Measurements from ENCODE around the gene GFER. TPM values are rescaled to one million over a fixed set of nuclear protein-coding genes. Genes with fewer than 3 reads are reported as not detected.

The GFER gene
- total RNA-seq, 4 donors from 2014 or later, result 29.9 to 117 (median 64.3) TPM

GRCh38 chr16:1991948-1992703, 8.1 kb downstream of the GFER start:
- in situ Hi-C loops (cut with MboI; ENCODE audit: low pct_ligation_motif_present in 1 of 4, low pct_unique_long_range_greater_than_20kb in 1 of 4, low sequenced_read_pairs in 3 of 4), result no loop called here
- H3K9me3 ChIP-seq, result no peaks in the 10 kb centered on the region
- WGBS, 2 donors (ENCODE audit: low coverage in 1 of 2), result 30% methylated on average over 34 of the region's 96 CpGs; no CpG with 5 or more reads in 1 of the 2 donors
- H3K27me3 ChIP-seq, result peaks cover 34% of the 10 kb centered on the region
- peak; percentile 97 for DNase-seq
- peak overlapping the region; percentile 8 to 52 (median 22) for H3K4me3 ChIP-seq
- intact Hi-C loops (cut with DNase I; ENCODE audit: low total_unique reads), result no loop called here
- no peaks in the 10 kb centered on the region for H3K36me3 ChIP-seq
- peaks cover 7 to 31% (median 25%) of the 10 kb centered on the region in 4 donors for H3K4me1 ChIP-seq
- H3K27ac ChIP-seq, result peak overlapping the region; percentile 63 to 83 (median 76)
- TF ChIP-seq POLR2A (IDR thresholded peaks at IDR 0.05) (peak; percentile 72), CTCF (IDR thresholded peaks at IDR 0.05) (no peak), EP300 (IDR thresholded peaks at IDR 0.05; ENCODE audit: low read depth) (no peak), POLR2AphosphoS5 (IDR thresholded peaks at IDR 0.05) (peak; percentile 68 to 87 (median 83))

- H3K36me3 ChIP-seq, result peaks cover 0 to under 1% (median 0%) of the 10 kb centered on the region in 4 donors
- H3K27ac ChIP-seq, result peak overlapping the region in 1 of 4 donors; percentile 6
- in situ Hi-C loops (cut with MboI; ENCODE audit: low pct_ligation_motif_present in 1 of 4, low pct_unique_long_range_greater_than_20kb in 1 of 4, low sequenced_read_pairs in 3 of 4), result no loop called here
- WGBS, 2 donors (ENCODE audit: low coverage in 1 of 2), result 61% methylated on average over 31 of the region's 50 CpGs; no CpG with 5 or more reads in 1 of the 2 donors
- peaks cover 34% of the 10 kb centered on the region for H3K27me3 ChIP-seq
- DNase-seq, result no peak
- no peaks in the 10 kb centered on the region for H3K9me3 ChIP-seq
- intact Hi-C loops (cut with DNase I; ENCODE audit: low total_unique reads), result no loop called here
- H3K4me1 ChIP-seq, result peaks cover 7 to 31% (median 25%) of the 10 kb centered on the region in 4 donors
- peak overlapping the region in 1 of 4 donors; percentile 52 for H3K4me3 ChIP-seq
- no peak for TF ChIP-seq POLR2A (IDR thresholded peaks at IDR 0.05)
- no peak for TF ChIP-seq EP300 (IDR thresholded peaks at IDR 0.05; ENCODE audit: low read depth)
- no peak for TF ChIP-seq CTCF (IDR thresholded peaks at IDR 0.05)
- no peak for TF ChIP-seq POLR2AphosphoS5 (IDR thresholded peaks at IDR 0.05)
Observed at GRCh38 chr16:1992704-1993317, 8.8 kb downstream of the GFER start.

- H3K4me3 ChIP-seq, result no peak overlapping the region
- H3K27ac ChIP-seq, result no peak overlapping the region
- H3K36me3 ChIP-seq, result peaks cover 0 to 9% (median 4%) of the 10 kb centered on the region in 4 donors
- intact Hi-C loops (cut with DNase I; ENCODE audit: low total_unique reads), result no loop called here
- H3K9me3 ChIP-seq, result no peaks in the 10 kb centered on the region
- no peak for DNase-seq
- WGBS, 2 donors (ENCODE audit: low coverage in 1 of 2), result 0 to 46% methylated on average over 1 to 2 of the region's 2 CpGs
- in situ Hi-C loops (cut with MboI; ENCODE audit: low pct_ligation_motif_present in 1 of 4, low pct_unique_long_range_greater_than_20kb in 1 of 4, low sequenced_read_pairs in 3 of 4), result no loop called here
- peaks cover 7 to 31% (median 25%) of the 10 kb centered on the region in 4 donors for H3K4me1 ChIP-seq
- H3K27me3 ChIP-seq, result peaks cover 30% of the 10 kb centered on the region
- TF ChIP-seq POLR2AphosphoS5 (IDR thresholded peaks at IDR 0.05), result no peak
- no peak for TF ChIP-seq EP300 (IDR thresholded peaks at IDR 0.05; ENCODE audit: low read depth)
- TF ChIP-seq POLR2A (IDR thresholded peaks at IDR 0.05), result no peak
- no peak for TF ChIP-seq CTCF (IDR thresholded peaks at IDR 0.05)
Observed at GRCh38 chr16:1993731-1994131, 9.7 kb downstream of the GFER start.
